Osteocyte (in vitro differentiated cells): Measurements from ENCODE around the gene SUN1. TPM values are rescaled to one million over a fixed set of nuclear protein-coding genes. Genes with fewer than 3 reads are reported as not detected.
"Not testable (repeated sequence)": the region's sequence is repeated elsewhere in the genome, so short reads cannot be mapped to it uniquely, and the experiment has no call there.

Experiments
- DNase-seq: peaks from one replicate; pipeline ENCODE4 v3.0.0; 2021; ENCODE audit warnings: mixed read lengths; ENCODE audit not compliant: unreplicated experiment; ENCODE audit errors: extremely low spot score
- H3K27ac Mint-ChIP-seq: one replicate; pipeline ENCODE4 v1.8.0; 2021; ENCODE audit warnings: mild to moderate bottlenecking, mixed read lengths; ENCODE audit not compliant: unreplicated experiment
- H3K27me3 Mint-ChIP-seq: one replicate; pipeline ENCODE4 v1.8.0; 2021; ENCODE audit warnings: mixed read lengths; ENCODE audit not compliant: unreplicated experiment
- H3K36me3 Mint-ChIP-seq: one replicate; pipeline ENCODE4 v1.8.0; 2021; ENCODE audit warnings: mixed read lengths; ENCODE audit not compliant: unreplicated experiment
- H3K4me1 Mint-ChIP-seq: one replicate; pipeline ENCODE4 v1.8.0; 2021; ENCODE audit warnings: mixed read lengths; ENCODE audit not compliant: unreplicated experiment
- H3K4me3 Mint-ChIP-seq: one replicate; pipeline ENCODE4 v1.8.0; 2021; ENCODE audit warnings: mild to moderate bottlenecking, moderate library complexity, mixed read lengths; ENCODE audit not compliant: unreplicated experiment
- H3K9me3 Mint-ChIP-seq: one replicate; pipeline ENCODE4 v1.8.0; 2021; ENCODE audit warnings: mixed read lengths; ENCODE audit not compliant: unreplicated experiment
- CTCF ChIP-seq: fragments of 200-600 bp; sonication (generic); IDR thresholded peaks from 2 replicates; pipeline ENCODE4 v1.5.0; 2021; ENCODE audit warnings: antibody characterized with exemption, mild to moderate bottlenecking, moderate library complexity
- total RNA-seq: library from RNA; stranded (reverse); gene quantifications from 2 replicates; pipeline ENCODE4 v1.2.1, GENCODE V29; 2021

SUN1 gene
- total RNA-seq, 1 donor from 2014 or later: 212 TPM

- H3K27ac Mint-ChIP-seq: peak overlapping the region; percentile 48
- H3K27me3 Mint-ChIP-seq: no peaks in the 10 kb centered on the region
- TF ChIP-seq CTCF: no peak
- H3K4me3 Mint-ChIP-seq: no peak overlapping the region
- peaks cover 11% of the 10 kb centered on the region for H3K4me1 Mint-ChIP-seq
- peaks cover 50% of the 10 kb centered on the region for H3K36me3 Mint-ChIP-seq
- DNase-seq: no peak
- no peaks in the 10 kb centered on the region for H3K9me3 Mint-ChIP-seq
Measured at GRCh38 chr7:867406-868188, 35.3 kb downstream of the SUN1 start.

- no peaks in the 10 kb centered on the region for H3K27me3 Mint-ChIP-seq
- no peak for TF ChIP-seq CTCF
- H3K27ac Mint-ChIP-seq: no peak overlapping the region
- H3K36me3 Mint-ChIP-seq: peaks cover 53% of the 10 kb centered on the region
- peaks cover 13% of the 10 kb centered on the region for H3K4me1 Mint-ChIP-seq
- H3K4me3 Mint-ChIP-seq: no peak overlapping the region
- no peaks in the 10 kb centered on the region for H3K9me3 Mint-ChIP-seq
- no peak for DNase-seq
Measured at GRCh38 chr7:868189-868486, 35.9 kb downstream of the SUN1 start.

- peaks cover 52% of the 10 kb centered on the region for H3K36me3 Mint-ChIP-seq
- peaks cover 18% of the 10 kb centered on the region for H3K4me1 Mint-ChIP-seq
- H3K4me3 Mint-ChIP-seq: no peak overlapping the region
- TF ChIP-seq CTCF: no peak
- no peak for DNase-seq
- H3K27me3 Mint-ChIP-seq: no peaks in the 10 kb centered on the region
- peak overlapping the region; percentile 43 for H3K27ac Mint-ChIP-seq
- no peaks in the 10 kb centered on the region for H3K9me3 Mint-ChIP-seq
Measured at GRCh38 chr7:869348-869747, 37.1 kb downstream of the SUN1 start.

- no peak overlapping the region for H3K4me3 Mint-ChIP-seq
- H3K27ac Mint-ChIP-seq: peak overlapping the region; percentile 32
- peaks cover 14% of the 10 kb centered on the region for H3K4me1 Mint-ChIP-seq
- no peak for DNase-seq
- no peaks in the 10 kb centered on the region for H3K27me3 Mint-ChIP-seq
- no peaks in the 10 kb centered on the region for H3K9me3 Mint-ChIP-seq
- H3K36me3 Mint-ChIP-seq: peaks cover 35% of the 10 kb centered on the region
- TF ChIP-seq CTCF: no peak
Measured at GRCh38 chr7:871900-872537, 39.7 kb downstream of the SUN1 start.

- DNase-seq, H3K4me3 Mint-ChIP-seq, H3K4me1 Mint-ChIP-seq, H3K9me3 Mint-ChIP-seq, H3K27me3 Mint-ChIP-seq: not testable (repeated sequence)
- peaks cover 28% of the 10 kb centered on the region for H3K36me3 Mint-ChIP-seq
- H3K27ac Mint-ChIP-seq: peak overlapping the region; percentile 23
Measured at GRCh38 chr7:872685-873084, 40.4 kb downstream of the SUN1 start.
